GM12873 (cell line): ENCODE data around the gene PSORS1C2.

ENCODE experiments used
- CTCF ChIP-seq: IDR thresholded peaks from 2 replicates; pipeline ENCODE4 v1.5.1; 2012; ENCODE audit warnings: low read depth, mild to moderate bottlenecking, moderate library complexity, low read length, control low read depth; ENCODE audit not compliant: insufficient read depth; ENCODE audit errors: missing control alignments

The PSORS1C2 gene

DNA sequence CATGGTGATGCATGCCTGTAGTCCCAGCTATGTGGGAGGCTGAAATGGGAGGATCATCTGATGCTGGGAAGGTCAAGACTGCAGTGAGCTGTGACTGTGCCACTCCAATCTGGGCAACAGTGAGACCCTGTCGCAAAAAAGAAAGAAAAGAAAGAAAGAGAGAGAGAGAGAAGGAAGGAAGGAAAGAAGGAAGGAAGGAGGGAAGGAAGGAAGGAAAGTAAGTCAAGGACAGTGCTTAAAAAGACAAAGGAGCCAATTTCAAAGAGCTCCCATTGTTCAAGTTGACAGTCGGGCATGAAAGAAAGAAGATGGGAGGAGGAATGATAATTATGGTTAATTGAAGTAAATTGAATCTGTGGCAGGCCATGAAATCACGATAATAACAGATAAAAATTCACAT lies 42.7 kb downstream of the PSORS1C2 start:
- no peak for TF ChIP-seq CTCF

DNA sequence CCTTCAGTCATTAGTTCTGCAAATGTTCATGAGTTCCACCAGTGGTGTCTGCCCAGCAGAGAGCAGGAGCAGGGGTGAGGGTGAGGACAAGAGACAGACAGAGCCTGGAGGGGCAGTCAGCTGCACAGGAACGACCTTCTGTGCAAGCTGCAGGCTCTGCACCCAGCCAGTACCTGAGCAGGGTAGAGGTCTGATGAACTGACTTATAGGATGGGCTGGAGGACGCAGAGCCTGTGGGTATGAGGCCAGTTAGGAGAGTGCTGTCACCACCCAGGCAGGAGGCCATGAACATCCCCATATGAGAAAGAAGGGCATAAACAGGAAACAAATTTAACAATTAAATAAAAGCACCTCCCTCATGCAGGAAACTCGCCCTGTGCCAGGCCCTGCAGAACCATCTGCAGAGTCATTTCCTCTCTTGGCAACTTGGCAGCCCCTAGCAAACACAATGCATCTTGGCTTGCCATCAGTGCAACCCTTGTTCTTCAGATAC lies 44.4 kb downstream of the PSORS1C2 start:
- no peak for TF ChIP-seq CTCF

- no peak for TF ChIP-seq CTCF
These were observed 45.9 kb downstream of the PSORS1C2 start for GRCh38 chr6:31092769-31093505.

DNA sequence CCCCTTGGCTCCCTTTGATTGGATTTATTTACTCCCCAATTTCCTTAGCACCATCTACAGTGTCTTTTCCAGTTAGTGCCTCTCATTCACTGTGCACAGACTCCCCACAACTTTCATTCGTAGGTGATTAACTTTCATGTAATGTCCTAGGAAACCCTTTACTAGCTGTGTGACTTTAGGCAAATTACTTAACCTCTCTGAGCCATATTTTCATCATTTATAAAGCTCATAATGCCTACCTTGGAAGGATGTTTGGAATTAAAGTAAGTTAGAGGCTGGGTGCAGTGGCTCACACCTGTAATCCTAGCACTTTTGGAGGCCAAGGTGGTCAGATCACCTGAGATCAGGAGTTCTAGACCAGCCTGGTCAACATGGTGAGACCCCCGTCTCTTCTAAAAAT lies 46.6 kb downstream of the PSORS1C2 start:
- TF ChIP-seq CTCF: no peak

GRCh38 chr6:31091680-31092079 lies 47.2 kb downstream of the PSORS1C2 start:
- TF ChIP-seq CTCF: no peak

DNA sequence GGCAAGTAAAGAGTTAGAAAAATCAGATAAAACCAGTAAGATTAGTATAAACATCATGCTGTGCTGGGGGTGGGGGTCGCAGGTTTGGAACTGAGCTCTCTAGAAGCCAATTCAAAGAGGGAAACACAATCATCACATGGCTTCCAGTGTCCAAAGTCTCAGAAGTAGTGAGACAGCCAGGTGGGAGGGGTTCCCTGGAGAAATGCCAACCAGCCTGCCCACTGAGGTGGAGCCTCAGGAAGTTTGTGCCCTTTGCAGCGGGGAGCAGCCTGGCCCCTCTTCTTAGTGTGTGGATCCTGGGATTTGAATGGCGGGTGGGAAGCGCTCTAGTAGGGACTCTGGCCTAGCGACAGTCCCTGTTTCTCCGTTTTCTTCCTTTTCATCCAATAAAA lies 47.9 kb downstream of the PSORS1C2 start:
- TF ChIP-seq CTCF: no peak

DNA sequence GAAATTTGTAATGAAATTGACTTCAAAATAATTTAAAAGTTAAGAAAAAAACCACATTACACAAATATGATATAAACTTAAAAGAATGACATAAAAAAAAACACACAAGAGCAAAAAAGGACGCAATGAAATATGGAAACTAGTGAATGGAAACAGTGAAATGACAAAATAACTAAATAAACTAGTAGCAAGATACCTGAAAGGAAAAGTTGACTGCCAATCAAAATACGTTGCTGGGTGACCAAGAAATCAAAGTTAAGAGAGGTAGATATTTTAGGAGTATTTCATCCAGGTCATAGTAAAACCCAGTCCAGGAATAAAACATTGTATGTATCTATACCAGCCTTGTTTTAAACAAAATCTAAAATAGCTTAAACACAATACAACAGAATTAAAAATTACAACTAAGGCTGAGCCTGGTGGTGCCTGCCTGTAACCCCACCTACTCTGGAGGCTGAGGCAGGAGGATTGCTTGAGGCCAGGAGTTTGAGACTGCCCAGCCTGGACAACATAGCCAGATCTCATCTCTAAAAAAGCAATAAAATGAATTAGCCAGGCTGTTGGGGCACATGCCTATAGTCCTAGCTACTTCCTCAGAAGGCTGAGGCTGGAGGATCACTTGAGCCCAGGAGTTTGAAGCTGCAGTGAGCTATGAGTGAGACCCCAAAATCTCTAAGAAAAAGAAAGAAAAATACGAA lies 48.4 kb downstream of the PSORS1C2 start:
- TF ChIP-seq CTCF: no peak
